ENCODE data around the gene GSTA5.
"Not testable (repeated sequence)": the region's sequence is repeated elsewhere in the genome, so short reads cannot be mapped to it uniquely, and the experiment has no call there.

DNA sequence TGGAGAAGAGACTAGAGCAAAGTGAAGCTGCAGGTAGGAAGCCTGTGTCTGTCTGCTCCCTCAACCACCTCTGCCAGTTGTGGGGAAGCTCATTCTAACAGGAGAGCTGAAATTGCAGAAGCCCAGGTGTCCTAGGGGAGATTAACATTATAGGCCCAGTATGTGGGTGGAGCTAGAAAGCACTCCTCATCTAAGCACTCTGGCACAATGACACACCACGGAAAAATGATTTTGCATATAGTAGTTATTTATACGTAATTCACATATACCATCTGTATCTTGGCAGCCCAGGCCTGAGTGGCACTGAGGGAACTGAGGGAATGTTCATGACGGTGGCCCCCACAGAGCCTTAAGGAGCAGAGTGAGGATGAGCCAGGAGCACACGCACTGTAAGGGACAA lies 9.7 kb downstream of the GSTA5 start:
- TF ChIP-seq, protein P1, sequence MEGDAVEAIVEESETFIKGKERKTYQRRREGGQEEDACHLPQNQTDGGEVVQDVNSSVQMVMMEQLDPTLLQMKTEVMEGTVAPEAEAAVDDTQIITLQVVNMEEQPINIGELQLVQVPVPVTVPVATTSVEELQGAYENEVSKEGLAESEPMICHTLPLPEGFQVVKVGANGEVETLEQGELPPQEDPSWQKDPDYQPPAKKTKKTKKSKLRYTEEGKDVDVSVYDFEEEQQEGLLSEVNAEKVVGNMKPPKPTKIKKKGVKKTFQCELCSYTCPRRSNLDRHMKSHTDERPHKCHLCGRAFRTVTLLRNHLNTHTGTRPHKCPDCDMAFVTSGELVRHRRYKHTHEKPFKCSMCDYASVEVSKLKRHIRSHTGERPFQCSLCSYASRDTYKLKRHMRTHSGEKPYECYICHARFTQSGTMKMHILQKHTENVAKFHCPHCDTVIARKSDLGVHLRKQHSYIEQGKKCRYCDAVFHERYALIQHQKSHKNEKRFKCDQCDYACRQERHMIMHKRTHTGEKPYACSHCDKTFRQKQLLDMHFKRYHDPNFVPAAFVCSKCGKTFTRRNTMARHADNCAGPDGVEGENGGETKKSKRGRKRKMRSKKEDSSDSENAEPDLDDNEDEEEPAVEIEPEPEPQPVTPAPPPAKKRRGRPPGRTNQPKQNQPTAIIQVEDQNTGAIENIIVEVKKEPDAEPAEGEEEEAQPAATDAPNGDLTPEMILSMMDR (IDR thresholded peaks at IDR 0.05), result not testable (repeated sequence)
- not testable (repeated sequence) for TF ChIP-seq EP300 (IDR thresholded peaks at IDR 0.05)

Measured in gastroesophageal sphincter (tissue), 3 donors.